Fibroblast of lung (primary cell): ENCODE data around the gene FAM114A1.

Experiments
- EZH2 ChIP-seq: IDR thresholded peaks from 2 replicates; pipeline ENCODE4 v1.5.1; 2012; ENCODE audit warnings: low read length, control low read depth, mild to moderate bottlenecking; ENCODE audit errors: missing control alignments
- TF ChIP-seq, protein P1 (sequence below), 2 donors: IDR thresholded peaks in 1 of 2; conservative IDR thresholded peaks in 1 of 2; 1 replicate in 1 of 2; 2 replicates in 1 of 2; pipeline ENCODE4 v1.5.1; 2011 to 2012; ENCODE audit warnings: low read length in 2 of 2, control low read depth in 1 of 2, inconsistent platforms in 1 of 2, low read depth in 1 of 2, mild to moderate bottlenecking in 1 of 2

DNA sequence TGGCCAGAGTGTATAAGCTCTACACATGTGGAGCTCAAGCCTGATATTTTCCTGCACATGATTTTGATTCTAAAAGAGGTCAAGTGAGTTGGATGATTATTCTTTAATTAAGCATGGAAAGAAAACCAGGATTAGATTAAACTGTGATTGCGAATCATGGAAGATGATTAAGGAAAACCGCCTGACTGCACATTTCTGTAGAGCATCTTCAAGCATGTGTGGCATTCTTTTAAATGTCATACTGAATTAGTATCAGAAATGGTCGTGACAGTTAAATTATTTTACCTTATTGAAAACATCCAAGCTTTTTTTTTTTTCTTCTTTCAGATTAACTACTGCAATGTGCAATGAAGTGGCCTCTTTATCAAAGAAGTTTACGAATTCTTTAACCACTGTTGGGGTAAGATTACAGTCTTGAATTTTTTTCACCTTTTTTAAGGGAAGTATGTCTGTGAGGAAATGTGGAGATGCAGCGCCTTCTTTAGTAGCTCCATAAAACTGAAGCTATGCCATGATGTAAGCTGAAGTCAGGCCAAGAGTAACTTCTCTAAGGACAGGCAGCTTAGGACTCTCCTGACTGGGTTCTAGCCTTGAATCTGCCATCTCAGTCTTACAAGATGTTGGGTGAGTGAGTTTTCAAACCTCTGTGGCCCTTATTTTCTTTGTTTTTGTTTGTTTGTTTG, 67.9 kb downstream of the FAM114A1 start:
- no peak for TF ChIP-seq EZH2
- TF ChIP-seq, protein P1, sequence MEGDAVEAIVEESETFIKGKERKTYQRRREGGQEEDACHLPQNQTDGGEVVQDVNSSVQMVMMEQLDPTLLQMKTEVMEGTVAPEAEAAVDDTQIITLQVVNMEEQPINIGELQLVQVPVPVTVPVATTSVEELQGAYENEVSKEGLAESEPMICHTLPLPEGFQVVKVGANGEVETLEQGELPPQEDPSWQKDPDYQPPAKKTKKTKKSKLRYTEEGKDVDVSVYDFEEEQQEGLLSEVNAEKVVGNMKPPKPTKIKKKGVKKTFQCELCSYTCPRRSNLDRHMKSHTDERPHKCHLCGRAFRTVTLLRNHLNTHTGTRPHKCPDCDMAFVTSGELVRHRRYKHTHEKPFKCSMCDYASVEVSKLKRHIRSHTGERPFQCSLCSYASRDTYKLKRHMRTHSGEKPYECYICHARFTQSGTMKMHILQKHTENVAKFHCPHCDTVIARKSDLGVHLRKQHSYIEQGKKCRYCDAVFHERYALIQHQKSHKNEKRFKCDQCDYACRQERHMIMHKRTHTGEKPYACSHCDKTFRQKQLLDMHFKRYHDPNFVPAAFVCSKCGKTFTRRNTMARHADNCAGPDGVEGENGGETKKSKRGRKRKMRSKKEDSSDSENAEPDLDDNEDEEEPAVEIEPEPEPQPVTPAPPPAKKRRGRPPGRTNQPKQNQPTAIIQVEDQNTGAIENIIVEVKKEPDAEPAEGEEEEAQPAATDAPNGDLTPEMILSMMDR (conservative IDR thresholded peaks at IDR 0.05 in 1 of 2, IDR thresholded peaks at IDR 0.05 in 1 of 2; ENCODE audit: low read depth in 1 of 2, low read length in 2 of 2) = no peak
